Nephron progenitor cell (in vitro differentiated cells): ENCODE data around the gene NPHP1.
A peak's percentile ranks its signal among the peaks of the same experiment; 100 is the strongest.

Experiments
- DNase-seq: peaks from one replicate; pipeline ENCODE4 v3.0.0; 2021
- H3K27ac Mint-ChIP-seq: 2 replicates; pipeline ENCODE4 v1.8.0; 2021; ENCODE audit warnings: mild to moderate bottlenecking, moderate library complexity, mixed read lengths
- H3K27me3 Mint-ChIP-seq: 2 replicates; pipeline ENCODE4 v1.8.0; 2021; ENCODE audit warnings: mild to moderate bottlenecking, low read depth, mixed read lengths; ENCODE audit not compliant: poor library complexity
- H3K36me3 Mint-ChIP-seq: 2 replicates; pipeline ENCODE4 v1.8.0; 2021; ENCODE audit warnings: low read depth, mixed read lengths
- H3K4me1 Mint-ChIP-seq: 2 replicates; pipeline ENCODE4 v1.8.0; 2021; ENCODE audit warnings: mixed read lengths
- H3K4me3 Mint-ChIP-seq: 2 replicates; pipeline ENCODE4 v1.8.0; 2021; ENCODE audit warnings: mild to moderate bottlenecking, moderate library complexity, mixed read lengths
- H3K9me3 Mint-ChIP-seq: 2 replicates; pipeline ENCODE4 v1.8.0; 2021; ENCODE audit warnings: mild to moderate bottlenecking, moderate library complexity, mixed read lengths
- CTCF ChIP-seq: fragments of 200-600 bp; sonication (generic); IDR thresholded peaks from 2 replicates; pipeline ENCODE4 v1.5.0; 2021; ENCODE audit warnings: antibody characterized with exemption

The NPHP1 gene

GRCh38 chr2:110124038-110124825, 80.6 kb downstream of the NPHP1 start:
- no peak for DNase-seq
- no peaks in the 10 kb centered on the region for H3K9me3 Mint-ChIP-seq
- no peaks in the 10 kb centered on the region for H3K36me3 Mint-ChIP-seq
- no peak for TF ChIP-seq CTCF
- H3K27me3 Mint-ChIP-seq: peaks cover 18% of the 10 kb centered on the region
- no peak overlapping the region for H3K27ac Mint-ChIP-seq
- H3K4me3 Mint-ChIP-seq: no peak overlapping the region
- peaks cover 12% of the 10 kb centered on the region for H3K4me1 Mint-ChIP-seq

- Mint-ChIP-seq H3K4me1 (peaks cover 9% of the 10 kb centered on the region), H3K27me3 (peaks cover 34% of the 10 kb centered on the region), H3K9me3 (no peaks in the 10 kb centered on the region), H3K4me3 (no peak overlapping the region), H3K36me3 (no peaks in the 10 kb centered on the region), H3K27ac (no peak overlapping the region)
- DNase-seq: no peak
- no peak for TF ChIP-seq CTCF
Measured at GRCh38 chr2:110121592-110121991, 83.2 kb downstream of the NPHP1 start.

- Mint-ChIP-seq H3K36me3 (no peaks in the 10 kb centered on the region), H3K27me3 (peaks cover 40% of the 10 kb centered on the region), H3K4me3 (no peak overlapping the region), H3K4me1 (peaks cover 15% of the 10 kb centered on the region), H3K9me3 (no peaks in the 10 kb centered on the region), H3K27ac (no peak overlapping the region)
- no peak for TF ChIP-seq CTCF
- no peak for DNase-seq
Measured at GRCh38 chr2:110121052-110121334, 83.8 kb downstream of the NPHP1 start.

GRCh38 chr2:110120171-110121051, 84.4 kb downstream of the NPHP1 start:
- H3K27me3 Mint-ChIP-seq: peaks cover 46% of the 10 kb centered on the region
- no peak overlapping the region for H3K4me3 Mint-ChIP-seq
- no peak overlapping the region for H3K27ac Mint-ChIP-seq
- H3K36me3 Mint-ChIP-seq: no peaks in the 10 kb centered on the region
- H3K9me3 Mint-ChIP-seq: no peaks in the 10 kb centered on the region
- H3K4me1 Mint-ChIP-seq: peaks cover 19% of the 10 kb centered on the region
- no peak for DNase-seq
- no peak for TF ChIP-seq CTCF

GRCh38 chr2:110116033-110116710, 88.6 kb downstream of the NPHP1 start:
- H3K27ac Mint-ChIP-seq: no peak overlapping the region

More at GRCh38 chr2:110116033-110116710, 88.6 kb downstream of the NPHP1 start:
- peak; percentile 43 for TF ChIP-seq CTCF
- Mint-ChIP-seq H3K36me3 (no peaks in the 10 kb centered on the region), H3K4me3 (peak overlapping the region; percentile 76), H3K9me3 (peaks cover 17% of the 10 kb centered on the region), H3K27me3 (peaks cover 82% of the 10 kb centered on the region), H3K4me1 (peaks cover 32% of the 10 kb centered on the region)
- DNase-seq: peak; percentile 33
